HepG2 (cell line): ENCODE results near the gene UBTD2. TPM values are rescaled to one million over a fixed set of nuclear protein-coding genes. Genes with fewer than 3 reads are reported as not detected.

Experiments
- ARID2 ChIP-seq: sonication (generic); formaldehyde crosslinking; IDR thresholded peaks from 2 replicates; pipeline ENCODE4 v1.8.1; 2022; ENCODE audit warnings: mild to moderate bottlenecking, missing genetic modification reagents, borderline replicate concordance
- CAMTA2 ChIP-seq: sonication (generic); formaldehyde crosslinking; IDR thresholded peaks from 2 replicates; pipeline ENCODE4 v1.4.0; 2020; ENCODE audit warnings: mild to moderate bottlenecking, missing genetic modification reagents, borderline replicate concordance
- CHD4 ChIP-seq: fragments of 200-600 bp; sonication (generic); IDR thresholded peaks from 2 replicates; pipeline ENCODE4 v1.7.0; 2017; ENCODE audit warnings: mild to moderate bottlenecking, low read length, borderline replicate concordance
- EP300 ChIP-seq, 3 experiments: sonication (generic) in 1 of 3; formaldehyde crosslinking in 1 of 3; IDR thresholded peaks; 2 replicates each; pipeline versions ENCODE4 v1.5.1 to v1.6.1; 2011 to 2020; ENCODE audit warnings: low read depth in 2 of 3, low read length in 2 of 3, borderline replicate concordance in 1 of 3, improper control_type of control experiment in 1 of 3, mild to moderate bottlenecking in 1 of 3, missing genetic modification reagents in 1 of 3, moderate library complexity in 1 of 3
- FOXP4 ChIP-seq: sonication (generic); formaldehyde crosslinking; IDR thresholded peaks from 2 replicates; pipeline ENCODE4 v1.4.0; 2020; ENCODE audit warnings: missing genetic modification reagents
- GFI1 ChIP-seq: sonication (generic); formaldehyde crosslinking; IDR thresholded peaks from 2 replicates; pipeline ENCODE4 v1.5.0; 2020; ENCODE audit warnings: missing genetic modification reagents, mild to moderate bottlenecking, borderline replicate concordance
- MXI1 ChIP-seq: IDR thresholded peaks from 3 replicates; pipeline ENCODE4 v1.6.1; 2012; ENCODE audit warnings: low read depth, low read length, inconsistent platforms, borderline replicate concordance
- NFKB2 ChIP-seq: sonication (generic); formaldehyde crosslinking; IDR thresholded peaks from 2 replicates; pipeline ENCODE4 v1.4.0; 2020; ENCODE audit warnings: missing genetic modification reagents, borderline replicate concordance
- PHF20 ChIP-seq: sonication (generic); formaldehyde crosslinking; IDR thresholded peaks from 2 replicates; pipeline ENCODE4 v1.5.0; 2020; ENCODE audit warnings: mild to moderate bottlenecking, missing genetic modification reagents
- POLR2G ChIP-seq: fragments of 200-400 bp; formaldehyde crosslinking; IDR thresholded peaks from 2 replicates; pipeline ENCODE4 v1.6.1; 2018; ENCODE audit warnings: mild to moderate bottlenecking, low read depth, low read length, moderate library complexity
- RORA ChIP-seq: sonication (generic); formaldehyde crosslinking; IDR thresholded peaks from 2 replicates; pipeline ENCODE4 v1.5.0; 2020; ENCODE audit warnings: mild to moderate bottlenecking, missing genetic modification reagents, moderate library complexity
- SALL1 ChIP-seq: sonication (generic); formaldehyde crosslinking; IDR thresholded peaks from 2 replicates; pipeline ENCODE4 v1.8.0; 2022; ENCODE audit warnings: mild to moderate bottlenecking, missing genetic modification reagents
- SAP130 ChIP-seq: IDR thresholded peaks from 2 replicates; pipeline ENCODE4 v1.6.1; 2016; ENCODE audit warnings: low read depth
- SMC3 ChIP-seq: IDR thresholded peaks from 2 replicates; pipeline ENCODE4 v1.6.1; 2011; ENCODE audit warnings: low read length, improper control_type of control experiment
- ZMYM4 ChIP-seq: sonication (generic); formaldehyde crosslinking; IDR thresholded peaks from 2 replicates; pipeline ENCODE4 v1.8.1; 2023; ENCODE audit warnings: mild to moderate bottlenecking, missing genetic modification reagents
- ZNF296 ChIP-seq: sonication (generic); formaldehyde crosslinking; conservative IDR thresholded peaks from 2 replicates; pipeline ENCODE4 v1.5.0; 2020; ENCODE audit warnings: mild to moderate bottlenecking, missing genetic modification reagents
- ZNF546 ChIP-seq: sonication (generic); formaldehyde crosslinking; conservative IDR thresholded peaks from 2 replicates; pipeline ENCODE4 v1.8.1; 2023; ENCODE audit warnings: mild to moderate bottlenecking, missing genetic modification reagents
- ZNF687 ChIP-seq: sonication (generic); formaldehyde crosslinking; IDR thresholded peaks from 2 replicates; pipeline ENCODE4 v1.5.1; 2020; ENCODE audit warnings: mild to moderate bottlenecking, missing genetic modification reagents, moderate library complexity
- ZNF724P ChIP-seq: sonication (generic); formaldehyde crosslinking; IDR thresholded peaks from 2 replicates; pipeline ENCODE4 v1.8.0; 2022; ENCODE audit warnings: missing genetic modification reagents, borderline replicate concordance
- ZNF761 ChIP-seq: sonication (generic); formaldehyde crosslinking; conservative IDR thresholded peaks from 2 replicates; pipeline ENCODE4 v1.4.0; 2020; ENCODE audit warnings: mild to moderate bottlenecking, missing genetic modification reagents
- ZSCAN9 ChIP-seq: IDR thresholded peaks from 2 replicates; pipeline ENCODE4 v1.6.1; 2016; ENCODE audit warnings: borderline replicate concordance
- polyA plus RNA-seq, 8 experiments: library from polyadenylated mRNA; depleted of rRNA in 3 of 8; stranded (reverse) in 7 of 8; unstranded in 1 of 8; fragments of >200 nt; fragmentation: Illumina TruSeq in 4 of 8; extraction: Trizol in 4 of 8; gene quantifications; 2 replicates each; pipeline versions ENCODE4 v1.2.1 to v1.2.3, GENCODE V29; 2011 to 2016; ENCODE audit warnings: low read depth in 4 of 8, missing spikeins in 1 of 8, mixed read lengths in 1 of 8; ENCODE audit not compliant: insufficient read depth in 1 of 8
- total RNA-seq, 5 experiments: library from RNA; depleted of rRNA; stranded (reverse); fragments of >200 nt; fragmentation: Illumina TruSeq; extraction: Trizol; gene quantifications; 2 replicates each; pipeline ENCODE4 v1.2.3, GENCODE V29; 2016; ENCODE audit warnings: low read depth in 1 of 5
- TF ChIP-seq, protein P1 (sequence below): sonication (generic); formaldehyde crosslinking; conservative IDR thresholded peaks from 2 replicates; pipeline ENCODE4 v1.4.0; 2020; ENCODE audit warnings: missing genetic modification reagents

Gene UBTD2
- total and polyA plus RNA-seq, 2 of the 13 experiments (the other 11 are each of a cell fraction or from before 2014, with no cell fraction given) = 15.2 to 24.1 TPM

- TF ChIP-seq ZNF687 (peak; percentile 64), CHD4 (no peak), RORA (CRISPR knock-in tag) (no peak), SMC3 (no peak), EP300 (IDR thresholded peaks at IDR 0.05; ENCODE audit: low read depth in 2 of 2, low read length in 2 of 2) (no peak; a peak in 1 of 4 replicates), EP300 (CRISPR knock-in tag; IDR thresholded peaks at IDR 0.05; ENCODE audit: borderline replicate concordance) (peak; percentile 5; the same call in 1 of the 2 replicates), ZNF296 (0 out of 2 replicates have a peak, but pooled peaks have one; percentile 37), MXI1 (0 out of 3 replicates have a peak, but pooled peaks have one; percentile 11), ZMYM4 (CRISPR knock-in tag) (0 out of 2 replicates have a peak, but pooled peaks have one; percentile 30), NFKB2 (CRISPR knock-in tag) (peak; percentile 42; the same call in 1 of the 2 replicates), GFI1 (no peak), ARID2 (no peak), ZNF761 (no peak), FOXP4 (CRISPR knock-in tag) (0 out of 2 replicates have a peak, but pooled peaks have one; percentile 24), SALL1 (CRISPR knock-in tag) (peak; percentile 42; the same call in 1 of the 2 replicates), SAP130 (CRISPR knock-in tag) (peak; percentile 7; the same call in 1 of the 2 replicates), POLR2G (peak; percentile 37; the same call in 1 of the 2 replicates), ZNF724P (CRISPR knock-in tag) (no peak), ZNF546 (CRISPR knock-in tag) (no peak), CAMTA2 (CRISPR knock-in tag) (no peak), PHF20 (CRISPR knock-in tag) (no peak), ZSCAN9 (CRISPR knock-in tag) (no peak)
- TF ChIP-seq, protein P1, sequence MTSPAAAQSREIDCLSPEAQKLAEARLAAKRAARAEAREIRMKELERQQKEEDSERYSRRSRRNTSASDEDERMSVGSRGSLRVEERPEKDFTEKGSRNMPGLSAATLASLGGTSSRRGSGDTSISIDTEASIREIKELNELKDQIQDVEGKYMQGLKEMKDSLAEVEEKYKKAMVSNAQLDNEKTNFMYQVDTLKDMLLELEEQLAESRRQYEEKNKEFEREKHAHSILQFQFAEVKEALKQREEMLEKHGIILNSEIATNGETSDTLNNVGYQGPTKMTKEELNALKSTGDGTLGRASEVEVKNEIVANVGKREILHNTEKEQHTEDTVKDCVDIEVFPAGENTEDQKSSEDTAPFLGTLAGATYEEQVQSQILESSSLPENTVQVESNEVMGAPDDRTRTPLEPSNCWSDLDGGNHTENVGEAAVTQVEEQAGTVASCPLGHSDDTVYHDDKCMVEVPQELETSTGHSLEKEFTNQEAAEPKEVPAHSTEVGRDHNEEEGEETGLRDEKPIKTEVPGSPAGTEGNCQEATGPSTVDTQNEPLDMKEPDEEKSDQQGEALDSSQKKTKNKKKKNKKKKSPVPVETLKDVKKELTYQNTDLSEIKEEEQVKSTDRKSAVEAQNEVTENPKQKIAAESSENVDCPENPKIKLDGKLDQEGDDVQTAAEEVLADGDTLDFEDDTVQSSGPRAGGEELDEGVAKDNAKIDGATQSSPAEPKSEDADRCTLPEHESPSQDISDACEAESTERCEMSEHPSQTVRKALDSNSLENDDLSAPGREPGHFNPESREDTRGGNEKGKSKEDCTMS (CRISPR knock-in tag) = no peak
These were observed 118.8 kb downstream of the UBTD2 start (continued) for GRCh38 chr5:172164769-172165212.
